ENCODE measurements around the gene WHAMM.
"Not testable (repeated sequence)": the region's sequence is repeated elsewhere in the genome, so short reads cannot be mapped to it uniquely, and the experiment has no call there.

- TF ChIP-seq, protein P1, sequence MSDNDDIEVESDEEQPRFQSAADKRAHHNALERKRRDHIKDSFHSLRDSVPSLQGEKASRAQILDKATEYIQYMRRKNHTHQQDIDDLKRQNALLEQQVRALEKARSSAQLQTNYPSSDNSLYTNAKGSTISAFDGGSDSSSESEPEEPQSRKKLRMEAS (IDR thresholded peaks at IDR 0.05; ENCODE audit: insufficient read depth, insufficient read length), result not testable (repeated sequence)
- TF ChIP-seq, protein P2, sequence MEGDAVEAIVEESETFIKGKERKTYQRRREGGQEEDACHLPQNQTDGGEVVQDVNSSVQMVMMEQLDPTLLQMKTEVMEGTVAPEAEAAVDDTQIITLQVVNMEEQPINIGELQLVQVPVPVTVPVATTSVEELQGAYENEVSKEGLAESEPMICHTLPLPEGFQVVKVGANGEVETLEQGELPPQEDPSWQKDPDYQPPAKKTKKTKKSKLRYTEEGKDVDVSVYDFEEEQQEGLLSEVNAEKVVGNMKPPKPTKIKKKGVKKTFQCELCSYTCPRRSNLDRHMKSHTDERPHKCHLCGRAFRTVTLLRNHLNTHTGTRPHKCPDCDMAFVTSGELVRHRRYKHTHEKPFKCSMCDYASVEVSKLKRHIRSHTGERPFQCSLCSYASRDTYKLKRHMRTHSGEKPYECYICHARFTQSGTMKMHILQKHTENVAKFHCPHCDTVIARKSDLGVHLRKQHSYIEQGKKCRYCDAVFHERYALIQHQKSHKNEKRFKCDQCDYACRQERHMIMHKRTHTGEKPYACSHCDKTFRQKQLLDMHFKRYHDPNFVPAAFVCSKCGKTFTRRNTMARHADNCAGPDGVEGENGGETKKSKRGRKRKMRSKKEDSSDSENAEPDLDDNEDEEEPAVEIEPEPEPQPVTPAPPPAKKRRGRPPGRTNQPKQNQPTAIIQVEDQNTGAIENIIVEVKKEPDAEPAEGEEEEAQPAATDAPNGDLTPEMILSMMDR (IDR thresholded peaks at IDR 0.05; ENCODE audit: extremely low read depth in 1 of 2, insufficient read depth in 1 of 2, low read depth in 1 of 2, low read length in 2 of 2), result not testable (repeated sequence)
Observed at GRCh38 chr15:82865981-82866380, 56.6 kb downstream of the WHAMM start.
